ENCODE measurements around the gene NUDT2. TPM values are rescaled to one million over a fixed set of nuclear protein-coding genes. Genes with fewer than 3 reads are reported as not detected.
"Not testable (repeated sequence)": the region's sequence is repeated elsewhere in the genome, so short reads cannot be mapped to it uniquely, and the experiment has no call there.

Gene NUDT2
- polyA plus RNA-seq, 10 donors = 18.4 to 31.3 (median 26.0) TPM

- peak in 1 of 3 donors; percentile 37 for DNase-seq
These were observed 5.0 kb downstream of the NUDT2 start for GRCh38 chr9:34334337-34334824.

- DNase-seq = no peak
These were observed 5.5 kb downstream of the NUDT2 start for GRCh38 chr9:34334916-34335315.

GRCh38 chr9:34335376-34335775, 6.0 kb downstream of the NUDT2 start:
- no peak for DNase-seq

GRCh38 chr9:34337403-34337802, 8.0 kb downstream of the NUDT2 start:
- DNase-seq = no peak

- DNase-seq = not testable (repeated sequence)
These were observed 8.7 kb downstream of the NUDT2 start for GRCh38 chr9:34338079-34338478.

- no peak for DNase-seq
These were observed 9.5 kb downstream of the NUDT2 start for GRCh38 chr9:34338665-34339385.

- DNase-seq = no peak
These were observed 12.4 kb downstream of the NUDT2 start for GRCh38 chr9:34341659-34342295.

GRCh38 chr9:34343090-34343489, 13.7 kb downstream of the NUDT2 start:
- DNase-seq = peak in 2 of 3 donors; percentile 70 to 87

GRCh38 chr9:34343605-34344004, 14.2 kb downstream of the NUDT2 start:
- no peak for DNase-seq

- no peak for DNase-seq
These were observed 17.8 kb downstream of the NUDT2 start for GRCh38 chr9:34346873-34347799.

GRCh38 chr9:34347800-34348158, 18.4 kb downstream of the NUDT2 start:
- no peak for DNase-seq

- no peak for DNase-seq
These were observed 20.0 kb downstream of the NUDT2 start for GRCh38 chr9:34349324-34349723.

- not testable (repeated sequence) for DNase-seq
These were observed 22.8 kb downstream of the NUDT2 start for GRCh38 chr9:34352122-34352652.

- not testable (repeated sequence) for DNase-seq
These were observed 23.6 kb downstream of the NUDT2 start for GRCh38 chr9:34352957-34353356.

GRCh38 chr9:34362614-34363214, 33.3 kb downstream of the NUDT2 start:
- DNase-seq = no peak

GRCh38 chr9:34363619-34364351, 34.4 kb downstream of the NUDT2 start:
- peak in 2 of 3 donors; percentile 67 to 91 for DNase-seq

GRCh38 chr9:34365282-34365681, 35.9 kb downstream of the NUDT2 start:
- DNase-seq = no peak

GRCh38 chr9:34366365-34366764, 37.0 kb downstream of the NUDT2 start:
- no peak for DNase-seq

GRCh38 chr9:34367751-34368410, 38.5 kb downstream of the NUDT2 start:
- not testable (repeated sequence) for DNase-seq

GRCh38 chr9:34368796-34369195, 39.4 kb downstream of the NUDT2 start:
- DNase-seq = not testable (repeated sequence)

Measured in muscle of back (tissue), 11 donors.